K562 (cell line): Measurements from ENCODE around the gene PTPRM. TPM values are rescaled to one million over a fixed set of nuclear protein-coding genes. Genes with fewer than 3 reads are reported as not detected.
A peak's percentile ranks its signal among the peaks of the same experiment; 100 is the strongest.

Experiments used
- ATAC-seq: fragments of 200-7000 bp; cut with Tn5 transposase; 3 replicates; pipeline ENCODE4 v1.9.1; 2020; ENCODE audit warnings: moderate library complexity
- BruUV-seq: library from RNA; stranded (reverse); fragments of 400-500 nt; replicated peaks from 2 replicates; lab custom pipeline; 2021; lab: Mats Ljungman, UMichigan
- CTCF ChIA-PET: fragments of 300-600 bp; formaldehyde crosslinking; extraction: SDS; loops from one replicate; lab custom pipeline; 2021; ENCODE audit warnings: low intra/inter-chr PET ratio; lab: Yijun Ruan, JAX
- POLR2A ChIA-PET: fragments of 300-600, 350-650 bp; sonication (Branson Sonifier 250); formaldehyde crosslinking; extraction: SDS; loops from one replicate; lab custom pipeline; 2021; ENCODE audit warnings: antibody characterized with exemption, inconsistent platforms; lab: Yijun Ruan, JAX
- DNase-seq, 4 experiments: peaks; one replicate each; pipeline versions ENCODE4 v3.0.0 to v3.0.0-alpha.2; 2011 to 2018; ENCODE audit warnings: low spot score in 3 of 4, mixed read lengths in 3 of 4; ENCODE audit errors: extremely low read depth in 1 of 4
- FAIRE-seq: peaks from 2 replicates; lab custom pipeline; 2011; peaks lifted over from hg19 to GRCh38; lab: Jason Lieb, UNC
- H2AFZ ChIP-seq: 2 replicates; pipeline ENCODE4 v1.6.0; 2011; ENCODE audit warnings: low read depth, low read length, control low read depth, inconsistent platforms
- H3K27ac ChIP-seq: fragments of 200-600 bp; 3 replicates; pipeline ENCODE4 v1.8.0; 2011; ENCODE audit warnings: low read depth, mild to moderate bottlenecking, control low read depth, inconsistent platforms, low read length, moderate library complexity, mixed read lengths; ENCODE audit errors: extremely low read depth
- H3K27me3 ChIP-seq, 2 experiments: fragments of 300-600 bp in 1 of 2; 2 replicates in 1 of 2; 3 replicates in 1 of 2; pipeline versions ENCODE4 v1.6.0 to v1.8.0; 2011; ENCODE audit warnings: inconsistent platforms in 2 of 2, low read length in 2 of 2, mild to moderate bottlenecking in 1 of 2, mixed read lengths in 1 of 2, moderate library complexity in 1 of 2; ENCODE audit not compliant: control insufficient read depth in 2 of 2, insufficient read depth in 2 of 2
- H3K36me3 ChIP-seq: fragments of 300-600 bp; 3 replicates; pipeline ENCODE4 v1.8.0; 2011; ENCODE audit warnings: mild to moderate bottlenecking, low read length, inconsistent platforms; ENCODE audit not compliant: control insufficient read depth, insufficient read depth
- H3K4me1 ChIP-seq, 2 experiments: fragments of 200-600 bp in 1 of 2; replicated peaks in 1 of 2; 2 replicates in 1 of 2; 3 replicates in 1 of 2; pipeline versions ENCODE4 v1.5.1 to v1.8.0; 2011; ENCODE audit warnings: inconsistent platforms in 2 of 2, low read length in 2 of 2, mild to moderate bottlenecking in 1 of 2, mixed read lengths in 1 of 2, moderate library complexity in 1 of 2; ENCODE audit not compliant: control insufficient read depth in 2 of 2, insufficient read depth in 2 of 2
- H3K4me2 ChIP-seq: 2 replicates; pipeline ENCODE4 v1.6.1; 2011; ENCODE audit warnings: low read length, control low read depth, inconsistent platforms, mixed read lengths; ENCODE audit not compliant: insufficient read depth
- H3K4me3 ChIP-seq: fragments of 200-600 bp; sonication (generic), shearing (Covaris generic); 2 replicates; pipeline ENCODE4 v1.5.1; 2016; ENCODE audit warnings: control low read depth, inconsistent platforms
- H3K79me2 ChIP-seq: fragments of 200-600 bp; 3 replicates; pipeline ENCODE4 v1.8.0; 2011; ENCODE audit warnings: low read length, inconsistent platforms; ENCODE audit not compliant: control insufficient read depth, insufficient read depth
- H3K9ac ChIP-seq, 2 experiments: 2 replicates each; pipeline versions ENCODE4 v1.6.0 to v1.6.1; 2011; ENCODE audit warnings: low read depth in 2 of 2, low read length in 2 of 2, control low read depth in 1 of 2, inconsistent platforms in 1 of 2, mild to moderate bottlenecking in 1 of 2, mixed read lengths in 1 of 2; ENCODE audit not compliant: insufficient read depth in 1 of 2
- H3K9me1 ChIP-seq: one replicate; pipeline ENCODE4 v1.6.0; 2011; ENCODE audit warnings: inconsistent platforms, mild to moderate bottlenecking, low read length, moderate library complexity; ENCODE audit not compliant: control insufficient read depth, insufficient read depth
- H3K9me3 ChIP-seq: replicated peaks from 2 replicates; pipeline ENCODE4 v1.5.1; 2011; ENCODE audit warnings: low read depth, low read length, inconsistent platforms; ENCODE audit not compliant: control insufficient read depth, insufficient read depth
- H4K20me1 ChIP-seq: replicated peaks from 2 replicates; pipeline ENCODE4 v1.6.1; 2011; ENCODE audit warnings: low read length, inconsistent platforms, mixed read lengths; ENCODE audit not compliant: control insufficient read depth, insufficient read depth
- ARNT ChIP-seq, 2 experiments: fragments of 450-650 bp; IDR thresholded peaks; 2 replicates each; pipeline ENCODE4 v1.6.1; 2016; ENCODE audit warnings: mild to moderate bottlenecking in 1 of 2
- C11orf30 ChIP-seq: fragments of 450-650 bp; IDR thresholded peaks from 2 replicates; pipeline ENCODE4 v1.6.1; 2016; ENCODE audit warnings: low read depth, mild to moderate bottlenecking
- CSDE1 ChIP-seq, 2 experiments: fragments of 450-650 bp; IDR thresholded peaks; 2 replicates each; pipeline ENCODE4 v1.6.1; 2016; ENCODE audit warnings: mild to moderate bottlenecking in 1 of 2
- CXXC5 ChIP-seq: fragments of 250-450 bp; sonication (Bioruptor Pico); IDR thresholded peaks from 2 replicates; pipeline ENCODE4 v1.8.0; 2022; ENCODE audit warnings: inconsistent platforms, mild to moderate bottlenecking, moderate library complexity
- ILF3 ChIP-seq: fragments of 450-650 bp; IDR thresholded peaks from 2 replicates; pipeline ENCODE4 v1.6.1; 2018; ENCODE audit warnings: antibody characterized with exemption, mild to moderate bottlenecking, moderate library complexity, borderline replicate concordance
- MEIS2 ChIP-seq: fragments of 450-650 bp; IDR thresholded peaks from 2 replicates; pipeline ENCODE4 v1.6.1; 2014; ENCODE audit warnings: mild to moderate bottlenecking; ENCODE audit not compliant: partially characterized antibody
- MTA3 ChIP-seq: fragments of 450-650 bp; formaldehyde crosslinking; IDR thresholded peaks from 2 replicates; pipeline ENCODE4 v1.6.1; 2017; ENCODE audit warnings: mild to moderate bottlenecking, borderline replicate concordance
- PCBP2 ChIP-seq: fragments of 200-400 bp; formaldehyde crosslinking; IDR thresholded peaks from 2 replicates; pipeline ENCODE4 v1.6.1; 2018; ENCODE audit warnings: low read length, low read depth, mild to moderate bottlenecking, moderate library complexity; ENCODE audit not compliant: poor library complexity, severe bottlenecking
- PHB ChIP-seq: fragments of 250-450 bp; sonication (Bioruptor Pico); IDR thresholded peaks from 2 replicates; pipeline ENCODE4 v1.5.0; 2021
- PHF21A ChIP-seq: fragments of 450-650 bp; IDR thresholded peaks from 2 replicates; pipeline ENCODE4 v1.6.1; 2017; ENCODE audit warnings: low read depth, borderline replicate concordance
- THAP12 ChIP-seq: fragments of 250-450 bp; sonication (Bioruptor Pico); IDR thresholded peaks from 2 replicates; pipeline ENCODE4 v1.9.0; 2021; ENCODE audit warnings: mild to moderate bottlenecking, inconsistent platforms
- ZNF217 ChIP-seq: sonication (generic); formaldehyde crosslinking; IDR thresholded peaks from 2 replicates; pipeline ENCODE4 v1.8.0; 2022; ENCODE audit warnings: mild to moderate bottlenecking, missing genetic modification reagents
- ZNF282 ChIP-seq: sonication (generic); formaldehyde crosslinking; IDR thresholded peaks from 2 replicates; pipeline ENCODE4 v1.8.1; 2023; ENCODE audit warnings: missing genetic modification reagents
- ZNF316 ChIP-seq: fragments of 450-650 bp; IDR thresholded peaks from 2 replicates; pipeline ENCODE4 v1.6.1; 2016
- ZNF561 ChIP-seq: fragments of 450-650 bp; formaldehyde crosslinking; conservative IDR thresholded peaks from 2 replicates; pipeline ENCODE4 v1.4.0; 2020; ENCODE audit warnings: mild to moderate bottlenecking, moderate library complexity
- WGBS: fragments of 100-300 bp; shearing (Covaris generic); methylation state at CpG from one replicate; pipeline ENCODE4 v1.1.6; 2016; ENCODE audit warnings: low coverage, mixed read lengths; ENCODE audit not compliant: insufficient coverage; ENCODE audit errors: missing lambda C conversion rate; 5-methylcytosine and 5-hydroxymethylcytosine counted together
- in situ Hi-C: fragments of 300-500 bp; cut with MboI; formaldehyde crosslinking; loops from 4 replicates; pipeline ENCODE4 v1.15.0; 2018; ENCODE audit warnings: inconsistent platforms, mixed read lengths
- intact Hi-C: fragments of 100-400 bp; cut with micrococcal nuclease; formaldehyde crosslinking; loops from 2 replicates; pipeline ENCODE4 v1.14.2; 2022
- polyA plus RNA-seq, 8 experiments: library from polyadenylated mRNA; depleted of rRNA in 4 of 8; stranded (reverse) in 5 of 8; unstranded in 3 of 8; fragments of >200 nt; fragmentation: Nextera tagmentation in 2 of 8; fragmentation: Illumina TruSeq in 1 of 8; extraction: Ambion mirVana in 2 of 8; extraction: Trizol in 1 of 8; gene quantifications; 2 replicates each; pipeline versions ENCODE4 v1.2.1 to v1.2.3, GENCODE V29; 2011 to 2014; ENCODE audit warnings: inconsistent platforms in 1 of 8, missing spikeins in 1 of 8
- total RNA-seq, 7 experiments: library from RNA; depleted of rRNA in 6 of 7; stranded (reverse); fragments of >200 nt in 6 of 7; fragmentation: Illumina TruSeq in 2 of 7; extraction: Trizol in 2 of 7; gene quantifications; 2 replicates each; pipeline versions ENCODE4 v1.2.1 to v1.2.3, GENCODE V29; 2011 to 2021; ENCODE audit warnings: low replicate concordance in 1 of 7

The PTPRM gene
- total and polyA plus RNA-seq, 9 of the 15 experiments (the other 6 are each of a cell fraction or from before 2014, with no cell fraction given) = 0.03 to 0.16 (median 0.08) TPM; not detected in 3

GRCh38 chr18:8326763-8327394 is 759.8 kb downstream of the PTPRM start:
- H4K20me1 ChIP-seq = no peaks in the 10 kb centered on the region
- no peaks in the 10 kb centered on the region for H3K9me3 ChIP-seq
- no peaks in the 10 kb centered on the region for H3K79me2 ChIP-seq
- no TSS peak for BruUV-seq
- H3K36me3 ChIP-seq = no peaks in the 10 kb centered on the region
- no peak for FAIRE-seq
- H3K4me1 ChIP-seq = no peaks in the 10 kb centered on the region
- no peak overlapping the region for H3K4me3 ChIP-seq
- TF ChIP-seq C11orf30 (0 out of 2 replicates have a peak, but pooled peaks have one; percentile 11), ZNF316 (peak; percentile 55), ILF3 (no peak)
- no peaks in the 10 kb centered on the region for H3K9me1 ChIP-seq
- no peak overlapping the region for H3K9ac ChIP-seq
- intact Hi-C loops (no loop called here), in situ Hi-C loops (no loop called here)
- 0% methylated on average over 1 of the region's 1 CpG for WGBS
- ChIA-PET CTCF (no interaction called here), POLR2A (no interaction called here)
- H3K4me2 ChIP-seq = no peak overlapping the region
- H3K27me3 ChIP-seq = no peaks in the 10 kb centered on the region; a peak in 1 of 5 replicates
- no peak overlapping the region for H3K27ac ChIP-seq
- ATAC-seq = no peak
- no peak for DNase-seq
- H2AFZ ChIP-seq = no peak overlapping the region

- ChIA-PET CTCF (no interaction called here), POLR2A (no interaction called here)
- in situ Hi-C loops (no loop called here), intact Hi-C loops (no loop called here)
- no peaks in the 10 kb centered on the region for H3K9me3 ChIP-seq
- ATAC-seq (no peak), FAIRE-seq (no peak), DNase-seq (no peak)
- no peak overlapping the region for H2AFZ ChIP-seq
- no peaks in the 10 kb centered on the region for H3K36me3 ChIP-seq
- peaks cover 0 to 4% of the 10 kb centered on the region in 2 experiments; a peak in 3 of 5 replicates for H3K27me3 ChIP-seq
- no peaks in the 10 kb centered on the region for H3K79me2 ChIP-seq
- no TSS peak for BruUV-seq
- H3K4me1 ChIP-seq = no peaks in the 10 kb centered on the region
- no peaks in the 10 kb centered on the region for H4K20me1 ChIP-seq
- TF ChIP-seq CXXC5 (CRISPR knock-in tag) (no peak), ZNF561 (CRISPR knock-in tag) (no peak), ZNF282 (CRISPR knock-in tag) (no peak), PCBP2 (no peak), MTA3 (no peak), CSDE1 (IDR thresholded peaks at IDR 0.05) (no peak), THAP12 (CRISPR knock-in tag) (no peak), PHB (CRISPR knock-in tag) (no peak), ARNT (IDR thresholded peaks at IDR 0.05) (no peak), ZNF217 (CRISPR knock-in tag) (no peak), MEIS2 (no peak), PHF21A (no peak)
- no peaks in the 10 kb centered on the region for H3K9me1 ChIP-seq
- no peak overlapping the region for H3K9ac ChIP-seq
- WGBS = 0% methylated on average over 2 of the region's 2 CpGs
- no peak overlapping the region for H3K4me2 ChIP-seq
- H3K4me3 ChIP-seq = no peak overlapping the region
- no peak overlapping the region for H3K27ac ChIP-seq
Observed at GRCh38 chr18:8328126-8328525, 761.0 kb downstream of the PTPRM start.
